ENCODE measurements around the gene KRT17.
A peak's percentile ranks its signal among the peaks of the same experiment; 100 is the strongest.
"Not testable (repeated sequence)": the region's sequence is repeated elsewhere in the genome, so short reads cannot be mapped to it uniquely, and the experiment has no call there.

The KRT17 gene

GRCh38 chr17:41593306-41593981, 30.9 kb downstream of the KRT17 start:
- Mint-ChIP-seq H3K9me3 (no peaks in the 10 kb centered on the region), H3K27ac (no peak overlapping the region), H3K4me3 (no peak overlapping the region), H3K27me3 (peaks cover 28% of the 10 kb centered on the region), H3K36me3 (ENCODE audit: low read depth) (no peaks in the 10 kb centered on the region), H3K4me1 (ENCODE audit: low read depth) (peaks cover 6% of the 10 kb centered on the region)
- intact Hi-C loops (cut with micrococcal nuclease) = no loop called here

GRCh38 chr17:41592601-41593305, 31.6 kb downstream of the KRT17 start:
- H3K27me3 Mint-ChIP-seq = peaks cover 30% of the 10 kb centered on the region
- no peaks in the 10 kb centered on the region for H3K36me3 Mint-ChIP-seq (ENCODE audit: low read depth)
- peaks cover 6% of the 10 kb centered on the region for H3K4me1 Mint-ChIP-seq (ENCODE audit: low read depth)
- no peak overlapping the region for H3K27ac Mint-ChIP-seq
- no peak overlapping the region for H3K4me3 Mint-ChIP-seq
- no peaks in the 10 kb centered on the region for H3K9me3 Mint-ChIP-seq
- intact Hi-C loops (cut with micrococcal nuclease) = no loop called here

- intact Hi-C loops (cut with micrococcal nuclease) = no loop called here
- peaks cover 21% of the 10 kb centered on the region for H3K27me3 Mint-ChIP-seq
- no peaks in the 10 kb centered on the region for H3K9me3 Mint-ChIP-seq
- H3K4me1 Mint-ChIP-seq (ENCODE audit: low read depth) = peaks cover 3% of the 10 kb centered on the region
- H3K36me3 Mint-ChIP-seq (ENCODE audit: low read depth) = no peaks in the 10 kb centered on the region
- H3K27ac Mint-ChIP-seq = no peak overlapping the region
- no peak overlapping the region for H3K4me3 Mint-ChIP-seq
These were observed 35.1 kb downstream of the KRT17 start for GRCh38 chr17:41589301-41589700.

GRCh38 chr17:41588126-41588810, 36.1 kb downstream of the KRT17 start:
- peaks cover 5% of the 10 kb centered on the region for H3K4me1 Mint-ChIP-seq (ENCODE audit: low read depth)
- H3K36me3 Mint-ChIP-seq (ENCODE audit: low read depth) = no peaks in the 10 kb centered on the region
- H3K9me3 Mint-ChIP-seq = no peaks in the 10 kb centered on the region
- intact Hi-C loops (cut with micrococcal nuclease) = no loop called here
- H3K27ac Mint-ChIP-seq = no peak overlapping the region
- no peak overlapping the region for H3K4me3 Mint-ChIP-seq
- peaks cover 24% of the 10 kb centered on the region for H3K27me3 Mint-ChIP-seq

GRCh38 chr17:41586863-41587495, 37.4 kb downstream of the KRT17 start, which contains the start of gene KRT14:
Gene KRT14, minus strand, starts transcription at chr17:41586895. Its CDS starts 61 bp downstream, at chr17:41586834.
- Mint-ChIP-seq H3K9me3 (no peaks in the 10 kb centered on the region), H3K27ac (no peak within 1 kb of the TSS), H3K27me3 (peaks cover 31% of the 10 kb centered on the region), H3K36me3 (ENCODE audit: low read depth) (no peaks in the 10 kb centered on the region), H3K4me3 (no peak within 1 kb of the TSS), H3K4me1 (ENCODE audit: low read depth) (peaks cover 5% of the 10 kb centered on the region)
- intact Hi-C loops (cut with micrococcal nuclease) = no loop called here

- H3K27me3 Mint-ChIP-seq = peaks cover 35% of the 10 kb centered on the region
- no peaks in the 10 kb centered on the region for H3K36me3 Mint-ChIP-seq (ENCODE audit: low read depth)
- H3K4me1 Mint-ChIP-seq (ENCODE audit: low read depth) = peaks cover 5% of the 10 kb centered on the region
- intact Hi-C loops (cut with micrococcal nuclease) = no loop called here
- H3K9me3 Mint-ChIP-seq = no peaks in the 10 kb centered on the region
- no peak overlapping the region for H3K4me3 Mint-ChIP-seq
- H3K27ac Mint-ChIP-seq = no peak overlapping the region
These were observed 38.9 kb downstream of the KRT17 start for GRCh38 chr17:41585301-41586056.

- H3K9me3 Mint-ChIP-seq; H3K36me3 Mint-ChIP-seq (ENCODE audit: low read depth); intact Hi-C loops (cut with micrococcal nuclease); H3K27ac Mint-ChIP-seq; H3K4me3 Mint-ChIP-seq: not testable (repeated sequence)
- Mint-ChIP-seq H3K27me3 (peaks cover 40% of the 10 kb centered on the region), H3K4me1 (ENCODE audit: low read depth) (peaks cover 15% of the 10 kb centered on the region)
These were observed 39.9 kb downstream of the KRT17 start for GRCh38 chr17:41584331-41584927.

GRCh38 chr17:41583137-41584127, 40.9 kb downstream of the KRT17 start:
- no peaks in the 10 kb centered on the region for H3K9me3 Mint-ChIP-seq
- peaks cover 40% of the 10 kb centered on the region for H3K27me3 Mint-ChIP-seq
- H3K4me3 Mint-ChIP-seq = no peak overlapping the region
- intact Hi-C loops (cut with micrococcal nuclease) = no loop called here
- peak overlapping the region; percentile 15 for H3K27ac Mint-ChIP-seq
- peaks cover 15% of the 10 kb centered on the region for H3K4me1 Mint-ChIP-seq (ENCODE audit: low read depth)
- H3K36me3 Mint-ChIP-seq (ENCODE audit: low read depth) = no peaks in the 10 kb centered on the region

- H3K4me3 Mint-ChIP-seq; H3K36me3 Mint-ChIP-seq (ENCODE audit: low read depth); H3K9me3 Mint-ChIP-seq; intact Hi-C loops (cut with micrococcal nuclease): not testable (repeated sequence)
- H3K27ac Mint-ChIP-seq = peak overlapping the region; percentile 15
- H3K4me1 Mint-ChIP-seq (ENCODE audit: low read depth) = peaks cover 15% of the 10 kb centered on the region
- H3K27me3 Mint-ChIP-seq = peaks cover 42% of the 10 kb centered on the region
These were observed 42.1 kb downstream of the KRT17 start for GRCh38 chr17:41582061-41582968.

- intact Hi-C loops (cut with micrococcal nuclease) = no loop called here
- Mint-ChIP-seq H3K4me1 (ENCODE audit: low read depth) (peaks cover 15% of the 10 kb centered on the region), H3K27me3 (peaks cover 44% of the 10 kb centered on the region), H3K36me3 (ENCODE audit: low read depth) (no peaks in the 10 kb centered on the region), H3K27ac (no peak overlapping the region), H3K9me3 (no peaks in the 10 kb centered on the region), H3K4me3 (no peak overlapping the region)
These were observed 42.9 kb downstream of the KRT17 start for GRCh38 chr17:41581366-41582060.

- H3K4me3 Mint-ChIP-seq = no peak overlapping the region
- intact Hi-C loops (cut with micrococcal nuclease) = no loop called here
- H3K36me3 Mint-ChIP-seq (ENCODE audit: low read depth) = no peaks in the 10 kb centered on the region
- no peaks in the 10 kb centered on the region for H3K9me3 Mint-ChIP-seq
- H3K27me3 Mint-ChIP-seq = peaks cover 49% of the 10 kb centered on the region
- H3K27ac Mint-ChIP-seq = no peak overlapping the region
- peaks cover 15% of the 10 kb centered on the region for H3K4me1 Mint-ChIP-seq (ENCODE audit: low read depth)
These were observed 43.5 kb downstream of the KRT17 start for GRCh38 chr17:41580687-41581365.

Measured in dendritic cell treated with granulocyte-macrophage colony-stimulating factor and Interleukin-4, amounts not matched to agents 40 ng/mL and 50 ng/mL, for 4 days (primary cell).